GM12878 (cell line): ENCODE measurements around the gene TLR9. TPM values are rescaled to one million over a fixed set of nuclear protein-coding genes. Genes with fewer than 3 reads are reported as not detected.

Experiments
- ATAC-seq: fragments of 200-7000 bp; cut with Tn5 transposase; 3 replicates; pipeline ENCODE4 v1.9.1; 2020; ENCODE audit warnings: mild to moderate bottlenecking, moderate library complexity
- BruUV-seq: library from RNA; stranded (reverse); fragments of 400-500 nt; replicated peaks from 2 replicates; lab custom pipeline; 2021; lab: Mats Ljungman, UMichigan
- CTCF ChIA-PET: fragments of 300-600 bp; sonication (Branson Sonifier 250); formaldehyde crosslinking; extraction: SDS; loops from one replicate; lab custom pipeline; 2021; ENCODE audit warnings: inconsistent platforms; lab: Yijun Ruan, JAX
- POLR2A ChIA-PET: fragments of 350-600 bp; formaldehyde crosslinking; extraction: SDS; loops from one replicate; lab custom pipeline; 2021; ENCODE audit warnings: inconsistent platforms; lab: Charles Lee
- RAD21 ChIA-PET: fragments of 300-600 bp; sonication (Branson Sonifier 250); formaldehyde crosslinking; loops from one replicate; lab custom pipeline; 2023; ENCODE audit warnings: antibody characterized with exemption; ENCODE audit not compliant: unreplicated experiment; lab: Charles Lee
- SMC1A ChIA-PET: fragments of 300-600 bp; sonication (Branson Sonifier 250); formaldehyde crosslinking; loops from one replicate; lab custom pipeline; 2023; ENCODE audit not compliant: unreplicated experiment, uncharacterized antibody; lab: Charles Lee
- DNase-seq: peaks from one replicate; pipeline ENCODE4 v3.0.0-alpha.2; 2011; ENCODE audit warnings: low read depth, low spot score
- FAIRE-seq: peaks from 3 replicates; lab custom pipeline; 2011; peaks lifted over from hg19 to GRCh38; lab: Jason Lieb, UNC
- H2AFZ ChIP-seq: 2 replicates; pipeline ENCODE4 v1.6.0; 2011; ENCODE audit warnings: low read depth, low read length, control low read depth; ENCODE audit not compliant: control insufficient read depth
- H3K27ac ChIP-seq: 2 replicates; pipeline ENCODE4 v1.5.1; 2011; ENCODE audit warnings: control low read depth; ENCODE audit not compliant: control insufficient read depth, insufficient read depth
- H3K27me3 ChIP-seq, 2 experiments: replicated peaks in 1 of 2; 2 replicates each; pipeline versions ENCODE4 v1.6.0 to v1.6.1; 2011; ENCODE audit warnings: low read length in 1 of 2; ENCODE audit not compliant: control insufficient read depth in 2 of 2, insufficient read depth in 2 of 2
- H3K36me3 ChIP-seq, 2 experiments: 2 replicates each; pipeline ENCODE4 v1.5.1; 2011; ENCODE audit warnings: low read length in 1 of 2; ENCODE audit not compliant: control insufficient read depth in 2 of 2, insufficient read depth in 2 of 2
- H3K4me1 ChIP-seq: 2 replicates; pipeline ENCODE4 v1.6.1; 2011; ENCODE audit warnings: mild to moderate bottlenecking, low read length, moderate library complexity, mixed read lengths; ENCODE audit not compliant: control insufficient read depth, insufficient read depth
- H3K4me2 ChIP-seq: 2 replicates; pipeline ENCODE4 v1.6.0; 2011; ENCODE audit warnings: control low read depth; ENCODE audit not compliant: control insufficient read depth, insufficient read depth
- H3K4me3 ChIP-seq: fragments of 200-600 bp; sonication (generic); 2 replicates; pipeline ENCODE4 v1.5.1; 2016
- H3K79me2 ChIP-seq: 2 replicates; pipeline ENCODE4 v1.6.0; 2011; ENCODE audit warnings: low read length; ENCODE audit not compliant: control insufficient read depth, insufficient read depth
- H3K9ac ChIP-seq: 2 replicates; pipeline ENCODE4 v1.8.0; 2011; ENCODE audit warnings: low read length, control low read depth, mixed read lengths; ENCODE audit not compliant: control insufficient read depth, insufficient read depth
- H3K9me3 ChIP-seq: replicated peaks from 3 replicates; pipeline ENCODE4 v1.5.1; 2011; ENCODE audit warnings: mild to moderate bottlenecking, low read length; ENCODE audit not compliant: control insufficient read depth, insufficient read depth
- H4K20me1 ChIP-seq: 2 replicates; pipeline ENCODE4 v1.6.0; 2011; ENCODE audit not compliant: control insufficient read depth, insufficient read depth
- BMI1 ChIP-seq: fragments of 450-650 bp; IDR thresholded peaks from 2 replicates; pipeline ENCODE4 v1.6.1; 2016; ENCODE audit warnings: mild to moderate bottlenecking, moderate library complexity, borderline replicate concordance
- CHD1 ChIP-seq: IDR thresholded peaks from 2 replicates; pipeline ENCODE4 v1.6.1; 2012; ENCODE audit warnings: low read depth, low read length, improper control_type of control experiment
- CTCF ChIP-seq, 3 experiments: IDR thresholded peaks in 2 of 3; conservative IDR thresholded peaks in 1 of 3; 2 replicates each; pipeline ENCODE4 v1.5.1; 2011; ENCODE audit warnings: low read depth in 3 of 3, low read length in 3 of 3, mild to moderate bottlenecking in 3 of 3, control low read depth in 2 of 3, moderate library complexity in 2 of 3, inconsistent platforms in 1 of 3, mixed read lengths in 1 of 3; ENCODE audit not compliant: control insufficient read depth in 2 of 3, insufficient read depth in 1 of 3; ENCODE audit errors: extremely low read depth in 1 of 3
- IRF4 ChIP-seq: IDR thresholded peaks from 2 replicates; pipeline ENCODE4 v1.6.1; 2011; ENCODE audit warnings: low read depth, low read length
- MAX ChIP-seq: IDR thresholded peaks from 2 replicates; pipeline ENCODE4 v1.6.1; 2012; ENCODE audit warnings: low read depth, low read length, improper control_type of control experiment
- MEF2A ChIP-seq: IDR thresholded peaks from 2 replicates; pipeline ENCODE4 v1.6.1; 2011; ENCODE audit warnings: low read depth, mild to moderate bottlenecking, low read length, moderate library complexity; ENCODE audit not compliant: insufficient read depth
- NBN ChIP-seq: fragments of 450-650 bp; IDR thresholded peaks from 2 replicates; pipeline ENCODE4 v1.6.1; 2016
- PRDM15 ChIP-seq: fragments of 450-650 bp; formaldehyde crosslinking; IDR thresholded peaks from 2 replicates; pipeline ENCODE4 v1.4.0; 2020; ENCODE audit warnings: mild to moderate bottlenecking, moderate library complexity
- SIN3A ChIP-seq: IDR thresholded peaks from 2 replicates; pipeline ENCODE4 v1.6.1; 2012; ENCODE audit warnings: low read depth, low read length, improper control_type of control experiment
- SMC3 ChIP-seq: IDR thresholded peaks from 2 replicates; pipeline ENCODE4 v1.6.1; 2011; ENCODE audit warnings: low read length, improper control_type of control experiment, borderline replicate concordance
- SRF ChIP-seq, 2 experiments: IDR thresholded peaks; 2 replicates each; pipeline ENCODE4 v1.6.1; 2011; ENCODE audit warnings: low read depth in 2 of 2, low read length in 2 of 2, mild to moderate bottlenecking in 1 of 2, moderate library complexity in 1 of 2
- TCF7 ChIP-seq: IDR thresholded peaks from 2 replicates; pipeline ENCODE4 v1.6.1; 2014; ENCODE audit warnings: antibody characterized with exemption, borderline replicate concordance
- ZNF217 ChIP-seq: fragments of 450-650 bp; IDR thresholded peaks from 2 replicates; pipeline ENCODE4 v1.6.1; 2017; ENCODE audit warnings: antibody characterized with exemption, mild to moderate bottlenecking
- WGBS: methylation state at CpG from one replicate; pipeline ENCODE4 v1.1.6; 2016; ENCODE audit warnings: low lambda C conversion rate; ENCODE audit not compliant: insufficient replicate concordance, insufficient coverage; ENCODE audit errors: missing lambda C conversion rate; 5-methylcytosine and 5-hydroxymethylcytosine counted together
- in situ Hi-C: fragments of 300-500 bp; cut with MboI; formaldehyde crosslinking; loops from 9 replicates; pipeline ENCODE4 v1.14.3; 2018; ENCODE audit warnings: mixed read lengths
- intact Hi-C: fragments of 100-400 bp; cut with micrococcal nuclease; formaldehyde crosslinking; loops from one replicate; pipeline ENCODE4 v1.14.2; 2022; ENCODE audit not compliant: unreplicated experiment
- polyA plus RNA-seq, 11 experiments: library from polyadenylated mRNA; depleted of rRNA in 4 of 11; unstranded in 6 of 11; stranded (reverse) in 5 of 11; fragments of >200 nt; fragmentation: Nextera tagmentation in 4 of 11; fragmentation: Illumina TruSeq in 1 of 11; extraction: Ambion mirVana in 4 of 11; extraction: Trizol in 1 of 11; gene quantifications; 1 replicate in 1 of 11; 2 replicates in 10 of 11; pipeline versions ENCODE4 v1.2.1 to v1.2.3, GENCODE V29; 2011 to 2016; ENCODE audit warnings: inconsistent platforms in 2 of 11, missing spikeins in 2 of 11, low read depth in 1 of 11
- total RNA-seq, 4 experiments: library from RNA; depleted of rRNA in 3 of 4; stranded (reverse); fragments of >200 nt in 3 of 4; fragmentation: Illumina TruSeq in 1 of 4; extraction: Trizol in 1 of 4; gene quantifications; 2 replicates each; pipeline versions ENCODE4 v1.2.1 to v1.2.3, GENCODE V29; 2013 to 2021

TLR9 gene
- total and polyA plus RNA-seq, 10 of the 15 experiments (the other 5 are each of a cell fraction or from before 2014, with no cell fraction given) = 0.10 to 4.8 (median 0.53) TPM; not detected in 1

GRCh38 chr3:52222319-52223221 lies 2.9 kb downstream of the TLR9 start (continued):
- no peak for TF ChIP-seq PRDM15 (CRISPR knock-in tag)
- no peak for TF ChIP-seq TCF7
- TF ChIP-seq SMC3 = no peak
- TF ChIP-seq, all 136 proteins: peak for 0

GRCh38 chr3:52221563-52222318 lies 3.7 kb downstream of the TLR9 start:
- Histone ChIP-seq H4K20me1 (no peaks in the 10 kb centered on the region), H3K27ac (no peak overlapping the region), H3K27me3 (no peaks in the 10 kb centered on the region), H3K36me3 (peaks cover 0 to 2% of the 10 kb centered on the region in 2 experiments; a peak in 2 of 4 replicates), H3K9me3 (no peaks in the 10 kb centered on the region), H3K4me1 (peaks cover 36% of the 10 kb centered on the region), H3K4me3 (no peak overlapping the region), H3K9ac (no peak overlapping the region), H3K4me2 (no peak overlapping the region), H2AFZ (no peak overlapping the region), H3K79me2 (peaks cover 3% of the 10 kb centered on the region)
- BruUV-seq = no TSS peak
- FAIRE-seq = no peak
- intact Hi-C loops = loop anchor here (5.0 kb wide), 1 partner anchor 226 kb away; the partner anchor contains the start of gene SEMA3G
- no peak for ATAC-seq
- SMC1A ChIA-PET = interaction anchor here (0.6 to 10.5 kb wide), 13 partner anchors 10 to 765 kb away, joined by 3 to 112 read pairs (median 7); no protein-coding TSS in a partner anchor
- POLR2A ChIA-PET = interaction anchor here (1.1 to 1.6 kb wide), 5 partner anchors 10 to 67 kb away, joined by 3 to 10 read pairs (median 5); partner anchors contain the start of genes GLYCTK and WDR82
- no peak for DNase-seq
- CTCF ChIA-PET = interaction anchor here (1.2 to 8.5 kb wide), 24 partner anchors 9 to 227 kb away, joined by 3 to 129 read pairs (median 9); partner anchors contain the start of genes SEMA3G, TWF2 and WDR82
- RAD21 ChIA-PET = interaction anchor here (0.5 to 4.9 kb wide), 12 partner anchors 17 to 224 kb away, joined by 3 to 53 read pairs (median 4); partner anchors contain the start of gene TWF2
- 90% methylated on average over 33 of the region's 34 CpGs for WGBS
- in situ Hi-C loops = no loop called here
- TF ChIP-seq CTCF (IDR thresholded peaks at IDR 0.05 in 2 of 3, conservative IDR thresholded peaks at IDR 0.05 in 1 of 3; ENCODE audit: control insufficient read depth in 2 of 3, extremely low read depth in 1 of 3, insufficient read depth in 1 of 3, low read depth in 3 of 3, low read length in 3 of 3) = no peak
- TF ChIP-seq MEF2A = no peak
- TF ChIP-seq SIN3A = no peak
- TF ChIP-seq NBN = no peak
- TF ChIP-seq MAX = no peak
- no peak for TF ChIP-seq BMI1
- no peak for TF ChIP-seq IRF4
- TF ChIP-seq CHD1 = no peak
- TF ChIP-seq SRF (IDR thresholded peaks at IDR 0.05; ENCODE audit: low read depth in 2 of 2, low read length in 2 of 2) = no peak
- no peak for TF ChIP-seq ZNF217
